GM21423 (cell line): ENCODE results near the gene DNAJC7.

Experiments used
- ATAC-seq: cut with Tn5 transposase; IDR thresholded peaks from one replicate; pipeline ENCODE4 v1.9.1; 2021; ENCODE audit warnings: mild to moderate bottlenecking, moderate library complexity; ENCODE audit not compliant: unreplicated experiment

The DNAJC7 gene

GRCh38 chr17:41976142-41976768 lies 41.0 kb downstream of the DNAJC7 start:
- ATAC-seq: no peak

- no peak for ATAC-seq
These were observed 41.8 kb downstream of the DNAJC7 start for GRCh38 chr17:41975099-41976083.

- no peak for ATAC-seq
These were observed 42.6 kb downstream of the DNAJC7 start for GRCh38 chr17:41974658-41975057.

GRCh38 chr17:41974031-41974430 lies 43.2 kb downstream of the DNAJC7 start:
- ATAC-seq: no peak

GRCh38 chr17:41973408-41973811 lies 43.8 kb downstream of the DNAJC7 start:
- ATAC-seq: no peak

GRCh38 chr17:41972571-41973407 lies 44.5 kb downstream of the DNAJC7 start:
- no peak for ATAC-seq

- ATAC-seq: no peak
These were observed 45.3 kb downstream of the DNAJC7 start for GRCh38 chr17:41971721-41972523.

- no peak for ATAC-seq
These were observed 46.3 kb downstream of the DNAJC7 start for GRCh38 chr17:41970901-41971331.

GRCh38 chr17:41968676-41969075 lies 48.6 kb downstream of the DNAJC7 start:
- ATAC-seq: no peak

- no peak for ATAC-seq
These were observed 49.2 kb downstream of the DNAJC7 start for GRCh38 chr17:41967921-41968578.

GRCh38 chr17:41967141-41967920 lies 49.9 kb downstream of the DNAJC7 start:
- ATAC-seq: no peak

GRCh38 chr17:41966463-41967140 lies 50.6 kb downstream of the DNAJC7 start, which contains the start of gene CNP:
Gene CNP, plus strand, starts transcription at chr17:41966795. Its CDS starts 90 bp downstream, at chr17:41966885.
- peak; percentile 65 for ATAC-seq

GRCh38 chr17:41965694-41966462 lies 51.4 kb downstream of the DNAJC7 start:
- peak; percentile 31 for ATAC-seq

GRCh38 chr17:41962768-41963434 lies 54.3 kb downstream of the DNAJC7 start:
- no peak for ATAC-seq

GRCh38 chr17:41962111-41962510 lies 55.1 kb downstream of the DNAJC7 start:
- ATAC-seq: no peak

- ATAC-seq: no peak
These were observed 57.7 kb downstream of the DNAJC7 start for GRCh38 chr17:41959336-41960095.
